Measurements from ENCODE around the gene GJA10. TPM values are rescaled to one million over a fixed set of nuclear protein-coding genes. Genes with fewer than 3 reads are reported as not detected.

The GJA10 gene
- total and polyA plus RNA-seq, 4 donors: not detected

- Histone ChIP-seq H3K27ac (ENCODE audit: low read depth in 1 of 2, low read length in 1 of 2) (no peak overlapping the region), H3K36me3 (ENCODE audit: control insufficient read depth in 4 of 4, insufficient read depth in 4 of 4, low read length in 4 of 4) (peaks cover 21 to 35% (median 33%) of the 10 kb centered on the region in 4 donors), H3K27me3 (ENCODE audit: control insufficient read depth in 3 of 3, insufficient read depth in 3 of 3, low read length in 2 of 3) (no peaks in the 10 kb centered on the region), H3K4me3 (no peak overlapping the region), H3K4me1 (ENCODE audit: control insufficient read depth in 5 of 5, insufficient read depth in 5 of 5, low read length in 5 of 5) (no peaks in the 10 kb centered on the region), H3K9me3 (ENCODE audit: control insufficient read depth in 4 of 4, insufficient read depth in 3 of 4, low read length in 3 of 4) (peaks cover 0 to 3% (median 0%) of the 10 kb centered on the region in 4 donors), H3K9ac (ENCODE audit: insufficient read depth in 1 of 2, low read length in 2 of 2) (no peak overlapping the region)
- ATAC-seq (ENCODE audit: insufficient read depth, low FRiP score): no peak
- no peak for TF ChIP-seq CTCF (IDR thresholded peaks at IDR 0.05; ENCODE audit: control extremely low read depth, extremely low read depth)
- DNase-seq: no peak
- WGBS, 2 donors: 93 to 94% methylated on average over 4 of the region's 4 CpGs
Measured at GRCh38 chr6:89859744-89860143, 34.5 kb upstream of the GJA10 start.

GRCh38 chr6:89862273-89862672, 32.0 kb upstream of the GJA10 start:
- no peak overlapping the region for H3K4me3 ChIP-seq
- peaks cover 19 to 42% (median 37%) of the 10 kb centered on the region in 4 donors for H3K36me3 ChIP-seq (ENCODE audit: control insufficient read depth in 4 of 4, insufficient read depth in 4 of 4, low read length in 4 of 4)
- 84 to 92% methylated on average over 5 of the region's 5 CpGs for WGBS, 2 donors
- DNase-seq (no peak), ATAC-seq (ENCODE audit: insufficient read depth, low FRiP score) (no peak)
- H3K27me3 ChIP-seq (ENCODE audit: control insufficient read depth in 3 of 3, insufficient read depth in 3 of 3, low read length in 2 of 3): no peaks in the 10 kb centered on the region
- no peak overlapping the region for H3K27ac ChIP-seq (ENCODE audit: low read depth in 1 of 2, low read length in 1 of 2)
- no peaks in the 10 kb centered on the region for H3K4me1 ChIP-seq (ENCODE audit: control insufficient read depth in 5 of 5, insufficient read depth in 5 of 5, low read length in 5 of 5)
- H3K9ac ChIP-seq (ENCODE audit: insufficient read depth in 1 of 2, low read length in 2 of 2): no peak overlapping the region
- no peak for TF ChIP-seq CTCF (IDR thresholded peaks at IDR 0.05; ENCODE audit: control extremely low read depth, extremely low read depth)
- peaks cover 0 to 5% (median 0%) of the 10 kb centered on the region in 4 donors for H3K9me3 ChIP-seq (ENCODE audit: control insufficient read depth in 4 of 4, insufficient read depth in 3 of 4, low read length in 3 of 4)

DNA sequence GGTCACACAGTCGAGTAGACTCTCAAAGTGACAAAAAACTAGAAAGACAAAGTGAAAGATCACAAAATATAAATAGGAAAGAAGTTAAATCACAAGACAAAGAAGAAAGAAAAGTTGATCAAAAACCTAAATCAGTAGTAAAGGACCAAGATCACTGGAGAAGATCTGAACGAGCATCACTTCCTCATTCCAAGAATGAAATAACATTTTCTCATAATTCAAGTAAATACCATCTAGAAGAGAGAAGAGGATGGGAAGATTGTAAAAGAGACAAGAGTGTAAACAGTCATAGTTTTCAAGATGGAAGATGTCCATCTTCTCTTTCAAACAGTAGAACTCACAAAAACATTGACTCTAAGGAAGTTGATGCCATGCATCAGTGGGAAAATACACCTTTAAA, 31.6 kb upstream of the GJA10 start:
- Histone ChIP-seq H3K9me3 (ENCODE audit: control insufficient read depth in 4 of 4, insufficient read depth in 3 of 4, low read length in 3 of 4) (peaks cover 0 to 5% (median 0%) of the 10 kb centered on the region in 4 donors), H3K27ac (ENCODE audit: low read depth in 1 of 2, low read length in 1 of 2) (no peak overlapping the region), H3K36me3 (ENCODE audit: control insufficient read depth in 4 of 4, insufficient read depth in 4 of 4, low read length in 4 of 4) (peaks cover 17 to 44% (median 39%) of the 10 kb centered on the region in 4 donors), H3K4me3 (no peak overlapping the region), H3K9ac (ENCODE audit: insufficient read depth in 1 of 2, low read length in 2 of 2) (no peak overlapping the region), H3K4me1 (ENCODE audit: control insufficient read depth in 5 of 5, insufficient read depth in 5 of 5, low read length in 5 of 5) (no peaks in the 10 kb centered on the region), H3K27me3 (ENCODE audit: control insufficient read depth in 3 of 3, insufficient read depth in 3 of 3, low read length in 2 of 3) (no peaks in the 10 kb centered on the region)
- TF ChIP-seq CTCF (IDR thresholded peaks at IDR 0.05; ENCODE audit: control extremely low read depth, extremely low read depth): no peak
- WGBS, 2 donors: 87 to 90% methylated on average over 2 of the region's 2 CpGs
- ATAC-seq (ENCODE audit: insufficient read depth, low FRiP score): no peak
- no peak for DNase-seq
